ENCODE measurements around the gene FBXL16. TPM values are rescaled to one million over a fixed set of nuclear protein-coding genes. Genes with fewer than 3 reads are reported as not detected.
"Not testable (repeated sequence)": the region's sequence is repeated elsewhere in the genome, so short reads cannot be mapped to it uniquely, and the experiment has no call there.

The FBXL16 gene
- total and polyA plus RNA-seq, 9 of the 15 experiments (the other 6 are each of a cell fraction or from before 2014, with no cell fraction given), result 0.21 to 8.2 (median 1.7) TPM

DNA sequence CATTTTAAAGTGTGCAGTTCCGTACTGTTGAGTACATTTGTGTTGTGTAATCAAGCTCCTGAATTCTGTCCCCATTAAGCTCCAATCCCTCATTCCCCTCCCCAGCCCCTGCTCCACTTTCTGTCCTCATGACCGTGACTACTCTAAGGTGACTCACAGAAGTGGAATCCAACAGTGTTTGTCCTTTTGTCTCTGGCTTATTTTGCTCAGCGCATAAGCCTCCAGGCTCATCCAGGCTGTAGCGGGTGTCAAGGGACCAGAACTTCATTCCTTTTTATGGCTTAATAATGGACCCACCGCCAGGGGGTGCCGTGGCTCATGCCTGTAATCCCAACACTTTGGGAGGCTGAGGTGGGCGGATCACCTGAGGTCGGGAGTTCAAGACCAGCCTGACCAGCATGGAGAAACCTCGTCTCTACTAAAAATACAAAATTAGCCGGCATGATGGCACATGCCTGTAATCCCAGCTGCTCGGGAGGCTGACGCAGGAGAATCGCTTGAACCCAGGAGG lies 7.2 kb upstream of the FBXL16 start (continued):
- TF ChIP-seq REST (IDR thresholded peaks at IDR 0.05; ENCODE audit: borderline replicate concordance), result peak; percentile 62; the same call in 1 of the 2 replicates
- TF ChIP-seq REST (CRISPR knock-in tag; IDR thresholded peaks at IDR 0.05; ENCODE audit: low read depth), result not testable (repeated sequence)
- TF ChIP-seq, protein P1, sequence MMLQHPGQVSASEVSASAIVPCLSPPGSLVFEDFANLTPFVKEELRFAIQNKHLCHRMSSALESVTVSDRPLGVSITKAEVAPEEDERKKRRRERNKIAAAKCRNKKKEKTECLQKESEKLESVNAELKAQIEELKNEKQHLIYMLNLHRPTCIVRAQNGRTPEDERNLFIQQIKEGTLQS (IDR thresholded peaks at IDR 0.05), result peak; percentile 57
- TF ChIP-seq, protein P1 (CRISPR knock-in tag; conservative IDR thresholded peaks at IDR 0.05), result not testable (repeated sequence)
- 0 out of 2 replicates have a peak, but pooled peaks have one; percentile 38 for TF ChIP-seq ARID2 (IDR thresholded peaks at IDR 0.05)
- TF ChIP-seq BCOR (IDR thresholded peaks at IDR 0.05), result peak; percentile 44; the same call in 1 of the 2 replicates
- TF ChIP-seq CREM (IDR thresholded peaks at IDR 0.05; ENCODE audit: low read depth), result 0 out of 2 replicates have a peak, but pooled peaks have one; percentile 15
- 0 out of 2 replicates have a peak, but pooled peaks have one; percentile 45 for TF ChIP-seq ARID4B (CRISPR knock-in tag; IDR thresholded peaks at IDR 0.05)
- TF ChIP-seq GTF3C2 (IDR thresholded peaks at IDR 0.05; ENCODE audit: borderline replicate concordance, extremely low read depth, insufficient read length), result peak; percentile 10

Data from K562 (cell line).